RPMI7951 (cell line): ENCODE results near the gene POMGNT1. TPM values are rescaled to one million over a fixed set of nuclear protein-coding genes. Genes with fewer than 3 reads are reported as not detected.

Source experiments
- DNase-seq: peaks from one replicate; pipeline ENCODE4 v3.0.0-alpha.2; 2012; ENCODE audit warnings: low read depth
- total RNA-seq: library from RNA; depleted of rRNA; stranded (reverse); fragments of >200 nt; shearing (Covaris generic); gene quantifications from 2 replicates; pipeline ENCODE4 v1.2.3, GENCODE V29; 2014; rRNA removed

The POMGNT1 gene
- total RNA-seq, 1 experiment from 2014 or later: 57.0 TPM

- DNase-seq: no peak
Observed at GRCh38 chr1:46157916-46158311, 40.3 kb downstream of the POMGNT1 start.

GRCh38 chr1:46153732-46154131 lies 44.5 kb downstream of the POMGNT1 start:
- DNase-seq: no peak

GRCh38 chr1:46153228-46153627 lies 45.0 kb downstream of the POMGNT1 start:
- DNase-seq: no peak

- DNase-seq: no peak
Observed at GRCh38 chr1:46152016-46152415, 46.2 kb downstream of the POMGNT1 start.

GRCh38 chr1:46150085-46150484 lies 48.1 kb downstream of the POMGNT1 start:
- DNase-seq: no peak

GRCh38 chr1:46148318-46148717 lies 49.9 kb downstream of the POMGNT1 start:
- DNase-seq: no peak

Other genes starting within 250 kb of the POMGNT1 start
- 10.5 and 10.8 TPM in 2 replicates for gene PIK3R3, start 65.8 kb downstream of the POMGNT1 start, total RNA-seq
- gene TSPAN1, start 23.3 kb downstream of the POMGNT1 start, total RNA-seq: 0.48 TPM in 1 of 2 replicates, not detected in the other
- gene P3R3URF, start 21.9 kb downstream of the POMGNT1 start, total RNA-seq: not detected in 2 replicates
- gene LURAP1, start 4.9 kb upstream of the POMGNT1 start, total RNA-seq: 4.4 and 4.5 TPM in 2 replicates
- gene RAD54L, start 49.3 kb upstream of the POMGNT1 start, total RNA-seq: 12.7 and 13.1 TPM in 2 replicates
- 60.8 and 63.3 TPM in 2 replicates for gene LRRC41, start 105.2 kb upstream of the POMGNT1 start, total RNA-seq
- 747 and 790 TPM in 2 replicates for gene UQCRH, start 105.3 kb upstream of the POMGNT1 start, total RNA-seq
- gene NSUN4, start 142.4 kb upstream of the POMGNT1 start, total RNA-seq: 8.1 and 8.8 TPM in 2 replicates
- not detected in 2 replicates for gene FAAH, start 195.9 kb upstream of the POMGNT1 start, total RNA-seq